GM19467 (cell line): ENCODE measurements around the gene TOM1L2.
A peak's percentile ranks its signal among the peaks of the same experiment; 100 is the strongest.

ENCODE experiments used
- ATAC-seq: cut with Tn5 transposase; IDR thresholded peaks from one replicate; pipeline ENCODE4 v1.9.1; 2021; ENCODE audit warnings: mild to moderate bottlenecking, moderate library complexity; ENCODE audit not compliant: unreplicated experiment

TOM1L2 gene

DNA sequence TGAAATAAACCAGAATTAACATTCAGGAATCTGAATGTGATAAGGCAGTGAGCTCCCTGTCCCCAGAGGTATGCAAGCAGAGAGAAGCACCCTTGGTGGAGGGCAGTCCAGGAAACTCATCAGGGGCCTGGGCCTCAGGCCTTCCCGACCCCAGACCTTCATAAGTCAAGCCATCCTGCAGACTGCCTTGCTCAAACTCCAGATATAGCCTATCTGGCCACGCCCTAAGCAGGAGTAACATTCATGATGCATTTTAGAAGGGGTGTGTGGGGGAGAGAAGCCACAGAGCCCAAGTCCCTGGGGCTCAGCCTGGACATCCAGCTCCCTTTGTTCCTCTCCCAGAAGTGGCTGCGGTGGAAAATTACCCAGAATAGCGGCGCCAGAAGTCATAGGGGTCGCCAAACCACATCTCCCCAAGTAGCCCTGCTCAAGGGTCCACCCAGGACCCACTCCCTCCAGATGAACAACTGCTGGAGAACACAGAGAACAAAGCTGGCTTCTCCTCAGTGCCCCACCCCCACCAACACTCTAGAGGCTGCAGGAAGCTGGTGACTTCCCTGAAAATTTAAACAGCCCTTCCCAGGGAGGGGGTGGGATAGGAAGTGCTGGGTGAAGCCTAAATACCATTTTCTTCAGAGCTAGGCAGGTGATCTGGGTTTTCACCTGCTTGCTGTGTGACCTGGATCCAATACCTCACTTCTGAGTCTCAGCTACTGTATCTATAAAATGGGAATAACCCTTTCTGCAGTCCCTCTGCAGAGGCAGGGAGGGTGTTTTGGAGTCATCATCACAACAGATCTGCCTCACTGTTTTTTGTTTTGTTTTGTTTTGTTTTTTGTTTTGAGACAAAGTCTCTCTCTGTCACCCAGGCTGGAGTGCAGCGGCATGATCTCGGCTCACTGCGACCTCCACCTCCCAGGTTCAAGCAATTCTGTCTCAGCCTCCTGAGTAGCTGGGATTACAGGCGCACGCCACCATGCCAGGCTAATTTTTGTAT is 133.9 kb downstream of the TOM1L2 start:
- no peak for ATAC-seq

DNA sequence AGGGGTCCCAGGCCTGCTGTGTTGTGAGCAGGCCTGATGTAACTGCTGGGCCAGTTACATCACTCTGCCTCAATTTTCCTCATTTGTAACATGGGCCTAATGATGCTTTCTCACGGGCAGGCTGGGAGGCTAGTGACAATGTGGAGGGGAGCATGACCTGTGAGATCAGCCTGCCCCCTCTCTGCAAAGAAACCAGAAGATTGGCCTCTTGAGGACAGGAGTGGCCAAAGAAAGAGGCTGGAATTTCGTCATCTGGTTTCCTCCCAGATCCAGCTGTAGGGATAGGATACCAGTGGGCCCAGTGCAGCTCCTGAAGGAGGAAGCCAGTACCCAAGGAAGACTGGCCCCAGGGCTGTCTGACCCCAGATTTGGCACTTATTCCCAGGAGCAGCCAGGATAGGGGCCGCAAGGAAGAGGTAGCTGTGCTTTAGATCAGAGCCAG is 134.8 kb downstream of the TOM1L2 start:
- ATAC-seq = no peak

- no peak for ATAC-seq
These were observed 135.3 kb downstream of the TOM1L2 start, which contains the start of gene SREBF1 for GRCh38 chr17:17836818-17837379. SREBF1 (minus strand) TSS chr17:17836986; CDS start chr17:17836817, 169 bp downstream.

DNA sequence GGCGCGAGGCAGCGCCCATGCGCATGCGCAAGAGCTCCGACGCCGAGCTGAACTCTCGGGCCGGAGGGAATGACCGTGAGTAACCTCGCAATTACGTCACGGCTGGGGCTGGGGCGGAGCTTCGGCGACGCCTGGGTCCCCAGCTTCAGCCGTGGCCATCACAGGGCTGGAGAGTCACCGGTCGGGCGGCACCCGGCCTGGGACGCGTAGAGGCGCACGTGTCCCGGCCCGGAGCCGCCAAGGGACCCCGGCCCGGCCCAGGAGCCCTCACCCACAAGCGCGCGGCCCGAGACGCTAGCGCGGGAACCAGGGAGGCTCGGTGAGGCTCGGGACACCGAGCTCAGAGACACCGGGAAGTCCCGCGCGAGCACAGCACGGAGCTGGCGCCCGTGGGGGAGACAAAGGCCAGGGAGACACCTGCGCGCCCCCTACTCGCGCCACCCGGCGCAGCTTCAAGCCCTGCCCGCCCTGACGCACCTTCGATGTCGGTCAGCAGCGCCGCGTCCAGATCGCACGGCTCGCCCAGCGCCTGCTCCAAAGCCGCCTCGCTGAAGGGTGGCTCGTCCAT is 135.9 kb downstream of the TOM1L2 start:
- peak; percentile 60 for ATAC-seq

GRCh38 chr17:17835415-17836249 is 136.6 kb downstream of the TOM1L2 start:
- no peak for ATAC-seq

GRCh38 chr17:17834974-17835373 is 137.2 kb downstream of the TOM1L2 start:
- no peak for ATAC-seq

DNA sequence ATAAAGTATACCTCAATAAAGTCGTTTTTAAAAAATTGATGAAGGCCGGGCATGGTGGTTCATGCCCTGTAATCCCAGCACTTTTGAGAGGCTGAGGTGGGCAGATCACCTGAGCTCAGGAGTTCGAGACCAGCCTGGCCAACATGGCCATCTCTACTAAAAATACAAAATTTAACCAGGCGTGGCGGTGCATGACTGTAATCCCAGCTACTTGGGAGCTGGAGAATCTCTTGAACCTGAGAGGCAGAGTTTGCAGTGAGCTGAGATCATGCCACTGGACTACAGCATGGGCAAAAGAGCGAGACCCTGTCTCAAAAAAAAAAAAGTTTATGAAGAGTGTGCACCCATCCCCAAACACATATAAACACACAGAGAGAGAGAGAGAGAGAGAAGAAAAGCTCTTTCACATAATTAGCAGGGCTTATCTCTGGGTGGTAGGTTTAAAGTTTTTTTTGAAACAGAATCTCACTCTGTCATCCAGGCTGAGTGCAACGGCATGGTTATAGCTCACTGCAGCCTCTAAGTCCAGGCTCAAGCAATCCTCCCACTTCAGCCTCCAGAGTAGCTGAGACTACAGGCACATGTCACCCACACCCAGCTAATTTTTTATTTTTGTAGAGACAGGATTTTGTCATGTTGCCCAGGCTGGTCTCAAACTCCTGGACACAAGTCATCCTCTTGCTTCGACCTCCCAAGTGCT is 138.4 kb downstream of the TOM1L2 start:
- no peak for ATAC-seq

GRCh38 chr17:17832032-17832363 is 140.2 kb downstream of the TOM1L2 start:
- no peak for ATAC-seq

GRCh38 chr17:17831208-17832031 is 140.8 kb downstream of the TOM1L2 start:
- no peak for ATAC-seq

GRCh38 chr17:17830740-17831207 is 141.4 kb downstream of the TOM1L2 start:
- no peak for ATAC-seq

GRCh38 chr17:17830269-17830567 is 142.0 kb downstream of the TOM1L2 start:
- ATAC-seq = no peak

- ATAC-seq = no peak
These were observed 144.2 kb downstream of the TOM1L2 start for GRCh38 chr17:17827826-17828621.

DNA sequence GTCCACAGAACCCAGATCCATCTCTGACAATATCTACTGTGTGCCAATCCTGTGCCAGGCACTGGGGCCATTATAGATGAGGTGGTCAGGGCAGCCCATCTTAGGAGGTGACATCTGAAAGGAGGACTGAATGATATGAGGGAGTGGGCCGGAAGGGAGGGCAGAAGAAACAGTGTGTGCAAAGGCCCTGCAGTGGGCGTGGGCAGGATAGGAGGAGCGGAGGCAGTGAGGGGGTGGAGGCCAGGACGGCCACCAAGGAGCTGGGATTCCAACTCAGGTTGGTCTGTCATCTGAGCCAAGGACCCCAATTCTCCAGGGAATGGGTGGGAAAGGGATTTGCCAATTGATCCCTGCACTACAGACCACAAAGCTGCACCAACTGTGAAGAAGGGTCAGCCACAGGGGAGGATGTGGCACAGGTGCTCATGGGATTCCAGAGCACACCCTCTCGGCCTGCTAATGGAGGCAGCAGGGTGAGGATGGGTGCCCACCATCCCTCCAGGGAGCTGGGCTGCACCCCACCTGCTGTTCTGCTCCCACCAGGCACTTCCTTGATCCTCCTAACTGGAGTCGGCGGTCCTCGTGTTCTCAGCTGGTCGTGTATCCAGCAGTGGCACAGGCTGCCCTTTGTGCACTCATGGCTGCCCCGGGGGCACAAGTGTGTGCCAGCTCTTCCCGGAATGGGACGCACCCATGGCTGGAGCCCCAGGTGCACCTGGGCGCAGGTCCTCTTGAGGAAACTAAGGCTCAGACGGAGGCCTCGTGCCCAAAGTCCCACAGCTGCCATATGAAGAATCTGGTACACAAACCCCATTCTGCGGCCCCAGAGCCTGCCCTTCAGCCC is 145.0 kb downstream of the TOM1L2 start:
- no peak for ATAC-seq

GRCh38 chr17:17826342-17826713 is 145.9 kb downstream of the TOM1L2 start:
- ATAC-seq = no peak

DNA sequence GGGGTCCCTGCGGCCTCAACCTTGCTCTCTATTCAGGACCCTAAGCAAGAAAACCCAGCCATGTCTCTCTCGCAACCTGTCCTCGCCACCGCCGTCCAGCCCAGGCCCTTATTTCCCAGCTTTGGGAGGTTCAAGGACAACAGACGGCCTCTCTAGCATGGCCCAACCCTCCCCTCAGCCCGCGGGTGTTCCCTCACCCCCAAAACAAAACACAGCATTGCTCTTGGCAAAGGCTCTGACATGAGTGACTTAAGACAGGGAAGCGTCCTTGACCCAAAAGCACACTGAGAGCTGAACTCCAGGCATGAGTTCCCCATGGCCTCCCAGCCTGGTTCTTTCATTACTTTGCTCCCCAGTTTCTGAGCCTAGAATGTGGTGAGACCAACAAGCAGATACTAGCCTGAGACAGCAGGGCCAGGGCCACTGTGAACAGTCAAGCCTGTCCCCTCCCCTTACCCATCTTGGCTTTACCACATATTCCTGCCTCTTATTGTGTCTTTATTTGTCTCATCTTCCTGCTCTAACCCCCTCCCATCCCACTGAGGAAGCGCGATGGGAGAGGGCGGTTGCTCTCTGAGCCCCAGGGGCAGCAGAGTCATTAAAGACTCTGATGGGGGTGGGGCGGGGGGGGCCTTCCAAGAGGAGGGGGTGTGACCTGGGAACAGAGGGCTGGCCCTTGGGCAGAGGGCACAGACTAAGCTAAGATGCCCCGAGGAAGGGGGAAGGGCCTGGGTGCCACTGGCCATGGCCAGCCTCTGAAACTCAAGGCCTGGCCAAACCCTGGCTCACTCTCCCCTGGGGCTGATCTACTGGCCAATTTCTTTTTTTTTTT is 147.2 kb downstream of the TOM1L2 start:
- no peak for ATAC-seq

DNA sequence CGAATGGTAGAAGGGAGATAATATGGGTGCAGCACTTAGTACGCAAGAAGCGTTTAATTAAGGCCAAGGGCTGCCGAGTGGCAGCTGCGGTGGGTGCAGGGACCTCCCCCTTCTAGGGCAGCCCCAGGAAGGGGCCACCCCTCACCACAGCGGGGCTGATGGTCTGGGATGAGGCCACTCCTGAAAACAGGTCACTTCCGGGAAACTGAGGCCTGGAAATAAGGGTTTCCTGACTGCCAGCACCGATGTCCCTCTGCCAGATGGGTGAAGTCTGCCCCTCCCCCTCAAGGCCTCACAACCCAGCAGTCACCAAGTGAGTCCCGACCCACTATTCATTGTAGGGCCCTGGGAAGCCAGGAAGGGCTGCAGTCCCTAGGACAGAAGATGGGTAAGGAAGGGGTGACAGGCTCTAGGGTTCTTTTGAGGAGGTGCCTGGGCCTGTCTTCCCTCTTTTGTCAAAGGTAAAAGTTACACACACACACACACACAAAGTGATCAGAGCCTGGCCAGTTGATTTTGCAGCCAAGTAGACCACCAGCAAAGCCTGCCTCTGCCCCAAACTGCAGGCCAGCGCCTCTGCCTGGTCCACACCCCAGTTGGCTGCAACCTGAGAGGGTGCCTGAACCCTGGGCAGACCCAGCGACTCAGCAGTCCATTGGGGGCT is 147.9 kb downstream of the TOM1L2 start:
- ATAC-seq = peak; percentile 1
